T-helper 17 cell (primary cell): ENCODE data around the gene SAP130. TPM values are rescaled to one million over a fixed set of nuclear protein-coding genes. Genes with fewer than 3 reads are reported as not detected.
A peak's percentile ranks its signal among the peaks of the same experiment; 100 is the strongest.
"Not testable (repeated sequence)": the region's sequence is repeated elsewhere in the genome, so short reads cannot be mapped to it uniquely, and the experiment has no call there.

Source experiments
- ATAC-seq: fragments of 150-1000 bp; cut with Tn5 transposase; 2 replicates; pipeline ENCODE4 v1.10.0; 2021; ENCODE audit warnings: mild to moderate bottlenecking, moderate library complexity
- DNase-seq, 3 donors: peaks; one replicate each; pipeline versions ENCODE4 v3.0.0 to v3.0.0-alpha.2; 2020 to 2021
- H3K9me3 ChIP-seq: one replicate; pipeline ENCODE4 v1.7.0; 2013; ENCODE audit warnings: low read length, mild to moderate bottlenecking; ENCODE audit not compliant: control insufficient read depth, poor library complexity, severe bottlenecking
- H3K27ac Mint-ChIP-seq: one replicate; pipeline ENCODE4 v1.8.0; 2022; ENCODE audit warnings: mild to moderate bottlenecking, moderate library complexity, mixed read lengths
- H3K27me3 Mint-ChIP-seq: one replicate; pipeline ENCODE4 v1.8.0; 2022; ENCODE audit warnings: mixed read lengths
- H3K36me3 Mint-ChIP-seq: one replicate; pipeline ENCODE4 v1.8.0; 2022; ENCODE audit warnings: low read depth, mixed read lengths
- H3K4me1 Mint-ChIP-seq: one replicate; pipeline ENCODE4 v1.8.0; 2022; ENCODE audit warnings: mild to moderate bottlenecking, mixed read lengths
- H3K4me3 Mint-ChIP-seq: one replicate; pipeline ENCODE4 v1.8.0; 2022; ENCODE audit warnings: mild to moderate bottlenecking, moderate library complexity, mixed read lengths
- total RNA-seq, 4 donors: library from RNA in 2 of 4; stranded (reverse) in 2 of 4; gene quantifications; one replicate each; pipeline ENCODE4 v1.2.3 and lab custom pipeline; 2022 to 2026

The SAP130 gene
- total RNA-seq, 2 donors from 2014 or later: 31.9 to 34.1 TPM

GRCh38 chr2:127927384-127927783, 100.5 kb downstream of the SAP130 start:
- no peaks in the 10 kb centered on the region for H3K9me3 ChIP-seq
- ATAC-seq (no peak), DNase-seq (no peak)
- Mint-ChIP-seq H3K4me3 (peak overlapping the region; percentile 31), H3K27me3 (peaks cover 11% of the 10 kb centered on the region), H3K36me3 (peaks cover 2% of the 10 kb centered on the region), H3K4me1 (peaks cover 3% of the 10 kb centered on the region), H3K27ac (no peak overlapping the region)

- no peaks in the 10 kb centered on the region for H3K9me3 ChIP-seq
- ATAC-seq (no peak), DNase-seq (no peak)
- no peaks in the 10 kb centered on the region for H3K36me3 Mint-ChIP-seq
- no peak overlapping the region for H3K27ac Mint-ChIP-seq
- peaks cover 15% of the 10 kb centered on the region for H3K27me3 Mint-ChIP-seq
- H3K4me3 Mint-ChIP-seq: no peak overlapping the region
- no peaks in the 10 kb centered on the region for H3K4me1 Mint-ChIP-seq
Observed at GRCh38 chr2:127917916-127918315, 109.9 kb downstream of the SAP130 start.

- no peak for ATAC-seq
- DNase-seq: no peak
- Mint-ChIP-seq H3K36me3 (no peaks in the 10 kb centered on the region), H3K4me1 (no peaks in the 10 kb centered on the region), H3K4me3 (no peak overlapping the region), H3K27me3 (no peaks in the 10 kb centered on the region), H3K27ac (no peak overlapping the region)
- H3K9me3 ChIP-seq: no peaks in the 10 kb centered on the region
Observed at GRCh38 chr2:127913808-127914457, 113.9 kb downstream of the SAP130 start.

GRCh38 chr2:127911737-127912136, 116.1 kb downstream of the SAP130 start:
- no peaks in the 10 kb centered on the region for H3K36me3 Mint-ChIP-seq
- ATAC-seq (no peak), DNase-seq (no peak)
- no peaks in the 10 kb centered on the region for H3K9me3 ChIP-seq
- H3K27ac Mint-ChIP-seq: no peak overlapping the region
- H3K27me3 Mint-ChIP-seq: peaks cover 5% of the 10 kb centered on the region
- no peaks in the 10 kb centered on the region for H3K4me1 Mint-ChIP-seq
- H3K4me3 Mint-ChIP-seq: no peak overlapping the region

DNA sequence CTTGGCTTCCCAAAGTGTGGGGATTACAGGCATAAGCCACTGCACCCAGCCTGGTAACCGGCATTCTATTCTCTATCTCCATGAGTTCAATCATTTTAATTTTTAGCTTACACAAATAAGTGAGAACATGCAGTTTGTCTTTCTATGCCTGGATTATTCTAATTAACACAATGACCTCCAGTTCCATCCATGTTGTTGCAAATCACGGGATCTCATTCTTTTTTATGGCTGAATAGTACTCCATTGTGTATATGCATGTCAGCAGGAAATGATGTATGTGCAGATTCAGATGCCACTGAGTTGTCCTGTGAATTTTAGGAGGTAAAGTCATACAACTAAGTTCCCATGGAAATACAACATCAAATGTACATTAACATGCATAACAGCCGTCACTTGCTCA, 117.4 kb downstream of the SAP130 start:
- H3K27ac Mint-ChIP-seq: no peak overlapping the region
- DNase-seq (no peak), ATAC-seq (no peak)
- peaks cover 17% of the 10 kb centered on the region for H3K27me3 Mint-ChIP-seq
- H3K4me1 Mint-ChIP-seq: peaks cover 2% of the 10 kb centered on the region
- no peaks in the 10 kb centered on the region for H3K36me3 Mint-ChIP-seq
- no peaks in the 10 kb centered on the region for H3K9me3 ChIP-seq
- no peak overlapping the region for H3K4me3 Mint-ChIP-seq

DNA sequence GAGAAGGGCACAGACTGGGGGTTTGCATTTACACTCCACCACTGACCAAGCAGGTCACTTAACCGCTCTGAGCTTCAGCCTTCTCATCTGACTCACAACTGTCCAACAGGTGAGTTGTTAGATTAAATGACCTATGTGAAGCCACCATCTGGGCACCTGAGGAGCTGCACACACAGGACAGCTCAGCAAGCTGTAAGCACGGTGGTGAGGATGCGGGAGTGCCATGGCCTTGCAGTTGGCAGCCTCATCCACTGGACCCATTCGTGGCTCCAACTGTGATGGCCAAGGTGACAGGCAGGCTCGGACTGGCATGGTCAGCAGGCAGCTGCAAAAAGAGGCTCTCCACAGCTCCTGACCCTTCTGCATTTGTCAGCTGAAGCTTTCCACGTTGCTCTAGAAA, 118.8 kb downstream of the SAP130 start:
- Mint-ChIP-seq H3K27ac (no peak overlapping the region), H3K4me3 (no peak overlapping the region), H3K4me1 (peaks cover 2% of the 10 kb centered on the region), H3K27me3 (peaks cover 28% of the 10 kb centered on the region), H3K36me3 (no peaks in the 10 kb centered on the region)
- DNase-seq: no peak
- ATAC-seq: no peak
- H3K9me3 ChIP-seq: no peaks in the 10 kb centered on the region

DNA sequence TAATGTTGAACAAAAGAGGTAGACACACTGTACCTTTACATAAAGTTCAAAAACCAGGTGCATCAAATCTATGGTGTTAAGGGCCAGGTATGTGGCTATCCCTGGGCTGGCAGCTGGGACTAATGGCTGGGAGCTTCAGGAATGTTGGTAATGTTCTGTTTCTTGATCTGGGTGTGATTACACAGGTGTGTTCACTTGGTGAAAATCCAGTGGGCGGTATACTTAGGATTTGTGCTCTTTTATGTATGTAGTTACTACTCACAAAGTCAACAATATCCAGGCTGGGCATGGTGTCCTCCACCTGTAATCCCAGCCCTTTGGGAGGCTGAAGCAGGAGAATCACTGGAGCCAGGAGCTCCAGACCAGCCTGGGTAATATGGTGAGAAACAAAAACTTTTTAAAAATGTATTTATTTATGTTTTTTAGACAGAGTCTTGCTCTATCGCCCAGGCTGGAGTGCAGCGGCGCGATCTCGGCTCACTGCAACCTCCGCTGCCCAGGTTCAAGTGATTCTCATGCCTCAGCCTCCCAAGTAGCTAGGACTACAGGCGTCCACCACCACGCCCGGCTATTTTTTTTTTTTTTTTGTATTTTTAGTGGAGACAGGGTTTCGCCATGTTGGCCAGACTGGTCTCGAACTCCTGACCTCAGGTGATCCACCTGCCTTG, 120.0 kb downstream of the SAP130 start:
- not testable (repeated sequence) for DNase-seq, H3K4me1 Mint-ChIP-seq, H3K4me3 Mint-ChIP-seq, ATAC-seq, H3K9me3 ChIP-seq, H3K36me3 Mint-ChIP-seq, H3K27ac Mint-ChIP-seq
- peaks cover 30% of the 10 kb centered on the region for H3K27me3 Mint-ChIP-seq

GRCh38 chr2:127906206-127906926, 121.5 kb downstream of the SAP130 start:
- H3K9me3 ChIP-seq: no peaks in the 10 kb centered on the region
- ATAC-seq (no peak), DNase-seq (no peak)
- H3K27ac Mint-ChIP-seq: no peak overlapping the region
- H3K36me3 Mint-ChIP-seq: no peaks in the 10 kb centered on the region
- peaks cover 30% of the 10 kb centered on the region for H3K27me3 Mint-ChIP-seq
- no peak overlapping the region for H3K4me3 Mint-ChIP-seq
- H3K4me1 Mint-ChIP-seq: peaks cover 2% of the 10 kb centered on the region

DNA sequence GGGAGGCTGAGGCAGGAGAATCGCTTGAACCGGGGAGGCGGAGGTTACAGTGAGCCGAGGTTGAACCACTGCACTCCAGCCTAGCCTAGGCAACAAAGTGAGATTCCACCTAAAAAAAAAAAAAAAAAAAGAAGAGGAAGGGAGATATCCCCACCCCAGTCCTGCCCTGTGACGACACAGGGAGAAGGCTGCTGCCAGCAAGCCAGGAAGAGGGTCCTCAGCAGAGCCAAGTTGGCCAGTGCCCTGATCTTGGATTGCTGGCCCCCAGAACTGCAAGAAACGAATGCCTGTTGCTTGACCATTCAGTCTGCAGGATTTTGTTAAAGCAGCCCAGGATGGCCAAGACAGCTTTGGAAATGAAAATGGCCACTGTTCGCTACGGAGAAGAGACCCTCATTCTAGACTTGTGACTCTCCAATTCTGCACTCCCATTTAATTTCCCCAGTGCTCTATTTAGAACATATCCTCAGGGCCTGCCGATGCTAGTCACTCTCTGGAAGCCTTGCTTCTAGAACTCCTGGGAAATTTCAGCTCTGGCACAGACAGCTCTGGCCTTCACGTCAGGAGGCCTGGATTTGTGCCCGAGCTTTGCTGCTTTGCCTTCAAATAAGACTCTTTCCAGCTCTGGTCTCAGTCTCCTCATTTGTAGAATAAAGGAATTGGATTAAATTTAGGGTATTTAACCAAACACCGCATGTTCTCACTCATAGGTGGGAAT, 126.4 kb downstream of the SAP130 start:
- no peaks in the 10 kb centered on the region for H3K36me3 Mint-ChIP-seq
- DNase-seq (no peak), ATAC-seq (no peak)
- H3K4me1 Mint-ChIP-seq: peaks cover 2% of the 10 kb centered on the region
- H3K27me3 Mint-ChIP-seq: peaks cover 31% of the 10 kb centered on the region
- no peak overlapping the region for H3K27ac Mint-ChIP-seq
- H3K9me3 ChIP-seq: no peaks in the 10 kb centered on the region
- no peak overlapping the region for H3K4me3 Mint-ChIP-seq

- no peaks in the 10 kb centered on the region for H3K9me3 ChIP-seq
- no peak for DNase-seq
- no peaks in the 10 kb centered on the region for H3K36me3 Mint-ChIP-seq
- H3K27me3 Mint-ChIP-seq: peaks cover 8% of the 10 kb centered on the region
- H3K4me1 Mint-ChIP-seq: no peaks in the 10 kb centered on the region
- H3K4me3 Mint-ChIP-seq: no peak overlapping the region
- ATAC-seq: no peak
- no peak overlapping the region for H3K27ac Mint-ChIP-seq
Observed at GRCh38 chr2:127897531-127898211, 130.2 kb downstream of the SAP130 start.

- peaks cover 8% of the 10 kb centered on the region for H3K27me3 Mint-ChIP-seq
- H3K27ac Mint-ChIP-seq: no peak overlapping the region
- H3K4me3 Mint-ChIP-seq: no peak overlapping the region
- peaks cover 4% of the 10 kb centered on the region for H3K36me3 Mint-ChIP-seq
- H3K9me3 ChIP-seq: no peaks in the 10 kb centered on the region
- DNase-seq (no peak), ATAC-seq (no peak)
- no peaks in the 10 kb centered on the region for H3K4me1 Mint-ChIP-seq
Observed at GRCh38 chr2:127893494-127893893, 134.4 kb downstream of the SAP130 start.

DNA sequence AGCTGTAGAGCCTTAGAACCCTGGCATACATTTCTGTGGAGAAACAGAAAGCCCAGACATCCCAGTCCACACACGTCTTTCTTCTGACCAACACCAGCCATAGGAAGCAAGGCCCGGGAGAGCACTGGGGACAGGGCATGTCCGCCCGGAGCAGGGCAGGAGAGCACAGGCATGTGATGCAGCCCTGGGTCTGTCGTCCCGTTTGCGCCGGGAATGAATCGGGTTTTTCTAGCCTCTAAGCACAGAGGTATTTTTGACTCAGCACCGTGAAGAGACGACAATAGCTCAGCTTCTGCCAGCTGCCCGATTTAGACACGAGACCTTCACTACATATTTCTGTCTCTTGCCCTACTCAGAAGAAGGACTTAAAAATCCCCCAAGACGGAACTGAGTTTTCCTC, 134.8 kb downstream of the SAP130 start:
- Mint-ChIP-seq H3K4me3 (no peak overlapping the region), H3K27ac (no peak overlapping the region), H3K36me3 (peaks cover 4% of the 10 kb centered on the region), H3K4me1 (peaks cover under 1% of the 10 kb centered on the region), H3K27me3 (peaks cover 8% of the 10 kb centered on the region)
- ATAC-seq (no peak), DNase-seq (no peak)
- no peaks in the 10 kb centered on the region for H3K9me3 ChIP-seq

DNA sequence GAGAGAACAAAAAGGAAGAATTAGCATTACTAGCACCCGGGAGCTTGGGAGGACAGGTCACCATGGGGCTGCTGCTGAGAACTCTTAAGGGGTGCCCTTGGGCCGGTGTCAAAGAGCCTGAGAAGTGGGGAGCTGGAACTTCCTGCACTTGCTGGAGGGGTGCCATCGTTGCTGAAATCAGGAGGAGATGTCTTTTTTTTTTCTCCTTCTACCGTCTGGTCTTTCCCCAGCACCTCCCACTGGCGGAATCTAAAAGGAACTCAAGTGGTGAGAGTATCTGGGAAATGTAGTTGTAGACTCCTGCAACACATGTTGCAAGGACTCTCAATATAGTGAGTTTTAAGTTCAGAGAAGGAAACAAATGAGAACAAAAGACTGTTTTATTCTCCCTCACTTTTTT, 136.0 kb downstream of the SAP130 start:
- Mint-ChIP-seq H3K27ac (no peak overlapping the region), H3K36me3 (peaks cover 4% of the 10 kb centered on the region), H3K4me1 (peaks cover 9% of the 10 kb centered on the region), H3K27me3 (peaks cover 5% of the 10 kb centered on the region), H3K4me3 (no peak overlapping the region)
- ATAC-seq (no peak), DNase-seq (no peak)
- H3K9me3 ChIP-seq: no peaks in the 10 kb centered on the region
